T-helper 2 cell treated with Interferon-gamma antibody and Interleukin-4, amounts not matched to agents 5 μg/mL and 100 μg/mL, for 36 hours (primary cell): ENCODE measurements around the gene MED13.

Source experiments
- DNase-seq: peaks from one replicate; pipeline ENCODE4 v3.0.0; 2021; ENCODE audit warnings: low spot score
- H3K27ac Mint-ChIP-seq: one replicate; pipeline ENCODE4 v1.8.0; 2021; ENCODE audit warnings: mild to moderate bottlenecking, mixed read lengths
- H3K27me3 Mint-ChIP-seq: one replicate; pipeline ENCODE4 v1.8.0; 2021; ENCODE audit warnings: low read depth, mixed read lengths
- H3K36me3 Mint-ChIP-seq: one replicate; pipeline ENCODE4 v1.8.0; 2021; ENCODE audit warnings: low read depth, mixed read lengths
- H3K4me1 Mint-ChIP-seq: one replicate; pipeline ENCODE4 v1.8.0; 2021; ENCODE audit warnings: low read depth, mixed read lengths
- H3K4me3 Mint-ChIP-seq: one replicate; pipeline ENCODE4 v1.8.0; 2022; ENCODE audit warnings: mild to moderate bottlenecking, moderate library complexity, mixed read lengths
- H3K9me3 Mint-ChIP-seq: one replicate; pipeline ENCODE4 v1.8.0; 2021; ENCODE audit warnings: mixed read lengths

Gene MED13

DNA sequence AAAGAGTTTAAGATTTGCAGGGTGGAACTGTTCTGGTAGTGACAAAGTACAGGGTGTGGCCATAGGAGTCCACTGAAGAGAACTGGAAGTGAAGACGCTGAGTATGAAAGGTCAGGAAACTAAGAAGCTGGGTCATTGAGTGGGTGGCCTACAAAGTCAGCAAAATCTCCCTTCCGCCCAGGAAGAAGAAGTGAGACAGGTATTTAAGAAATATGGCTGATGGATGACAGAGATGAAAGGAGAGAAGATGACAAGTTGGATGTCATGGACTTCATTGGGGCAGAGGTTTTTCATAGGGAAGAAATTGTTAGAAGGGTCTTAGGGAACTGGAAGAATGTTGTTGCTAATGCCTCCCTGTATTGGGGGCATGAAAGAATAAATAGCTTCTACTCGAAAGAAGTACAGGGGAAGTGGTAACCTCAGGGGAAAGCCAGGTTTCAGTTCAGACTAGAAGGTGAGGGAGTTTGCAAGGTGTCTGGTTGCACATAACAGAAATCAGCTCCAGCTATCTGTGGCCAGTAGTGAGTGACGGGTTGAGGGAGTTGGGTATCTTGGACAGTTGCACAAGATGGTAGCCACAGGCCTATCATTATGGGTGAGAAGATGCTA lies 33.6 kb upstream of the MED13 start:
- no peak for DNase-seq
- Mint-ChIP-seq H3K27me3 (no peaks in the 10 kb centered on the region), H3K36me3 (no peaks in the 10 kb centered on the region), H3K27ac (peak overlapping the region; percentile 33), H3K4me1 (peaks cover 14% of the 10 kb centered on the region), H3K9me3 (no peaks in the 10 kb centered on the region), H3K4me3 (peak overlapping the region; percentile 2)

DNA sequence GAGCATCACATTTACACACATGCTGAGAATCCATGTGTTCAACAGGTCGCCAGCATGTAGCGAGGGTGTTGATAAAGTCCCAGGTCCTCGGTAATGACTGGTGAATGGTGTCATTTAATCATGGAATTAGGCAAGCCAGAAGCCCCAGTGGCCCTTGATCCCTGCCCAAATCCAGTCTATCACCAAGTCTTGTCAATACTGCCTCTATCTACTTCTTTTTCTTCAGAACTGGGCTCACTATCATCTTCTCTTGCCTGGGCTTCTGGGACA lies 31.3 kb upstream of the MED13 start:
- Mint-ChIP-seq H3K27ac (no peak overlapping the region), H3K9me3 (no peaks in the 10 kb centered on the region), H3K27me3 (no peaks in the 10 kb centered on the region), H3K4me3 (no peak overlapping the region), H3K36me3 (no peaks in the 10 kb centered on the region), H3K4me1 (peaks cover 18% of the 10 kb centered on the region)
- DNase-seq = no peak

DNA sequence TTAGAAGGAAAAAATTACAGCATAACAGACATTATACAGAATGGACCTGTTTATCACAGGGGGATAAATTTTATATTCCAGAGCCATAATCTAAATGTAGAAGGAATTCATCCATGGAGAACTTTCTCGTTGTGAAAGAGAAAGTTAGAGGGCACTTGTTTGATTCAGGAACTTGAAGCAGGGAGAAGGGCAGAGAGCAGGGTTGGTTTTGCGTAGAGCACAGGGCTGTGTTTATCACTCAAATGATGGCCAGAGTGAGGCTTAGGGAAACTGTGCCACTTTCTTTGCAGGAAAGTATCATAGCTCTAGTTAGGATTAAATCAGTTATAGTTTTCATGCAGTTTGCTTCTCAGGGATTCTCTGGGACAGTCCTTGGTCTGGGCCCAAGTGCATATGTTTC lies 29.1 kb upstream of the MED13 start:
- no peak for DNase-seq
- no peak overlapping the region for H3K27ac Mint-ChIP-seq
- H3K27me3 Mint-ChIP-seq = no peaks in the 10 kb centered on the region
- H3K4me3 Mint-ChIP-seq = no peak overlapping the region
- H3K4me1 Mint-ChIP-seq = peaks cover 18% of the 10 kb centered on the region
- H3K36me3 Mint-ChIP-seq = no peaks in the 10 kb centered on the region
- no peaks in the 10 kb centered on the region for H3K9me3 Mint-ChIP-seq

DNA sequence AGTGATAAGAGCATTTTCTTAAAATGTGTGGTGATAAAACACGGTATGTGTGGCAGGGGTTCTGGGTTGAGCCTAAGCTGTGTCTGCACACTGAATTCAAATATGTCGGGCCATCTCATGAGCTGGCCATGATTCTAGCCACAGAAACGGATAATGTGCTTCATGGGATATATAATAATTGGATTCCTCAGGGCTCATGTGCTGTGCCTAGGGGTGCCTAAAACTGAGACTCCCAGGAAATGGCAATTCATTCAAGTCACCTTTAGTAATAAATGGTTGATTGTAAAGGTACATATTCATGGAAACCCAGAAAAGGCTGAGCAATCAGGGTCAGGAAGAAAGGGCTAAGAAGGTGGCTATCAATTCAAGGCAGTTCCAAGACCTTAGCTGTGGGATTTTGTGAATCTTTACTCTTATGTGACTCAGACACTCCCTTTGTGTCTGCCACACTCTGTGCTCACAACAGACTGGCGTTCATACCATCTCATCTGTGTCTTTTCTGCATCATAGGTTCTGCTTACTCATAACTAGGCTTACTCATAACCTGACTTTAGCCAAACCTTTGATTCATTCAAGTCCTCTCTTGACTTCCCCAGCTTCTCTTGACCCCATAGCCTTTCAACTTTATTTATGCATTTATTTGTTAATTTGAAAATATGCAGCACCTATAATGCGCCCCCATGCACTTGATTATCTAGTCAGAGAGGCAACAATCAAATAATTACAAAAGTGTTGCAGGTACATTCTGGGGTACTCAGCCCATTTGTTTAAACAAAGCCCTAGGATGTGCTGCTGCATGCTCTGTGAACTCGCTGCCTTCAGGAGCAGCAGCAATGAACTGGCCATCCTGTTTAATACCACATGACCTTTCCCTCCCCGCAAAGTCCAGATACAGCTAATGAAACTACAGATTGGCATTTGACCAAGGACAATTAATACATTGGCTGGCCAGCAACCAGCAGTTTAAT lies 28.4 kb upstream of the MED13 start:
- no peaks in the 10 kb centered on the region for H3K36me3 Mint-ChIP-seq
- H3K4me3 Mint-ChIP-seq = no peak overlapping the region
- DNase-seq = peak; percentile 56
- peaks cover 11% of the 10 kb centered on the region for H3K4me1 Mint-ChIP-seq
- H3K27ac Mint-ChIP-seq = no peak overlapping the region
- H3K27me3 Mint-ChIP-seq = no peaks in the 10 kb centered on the region
- H3K9me3 Mint-ChIP-seq = no peaks in the 10 kb centered on the region

DNA sequence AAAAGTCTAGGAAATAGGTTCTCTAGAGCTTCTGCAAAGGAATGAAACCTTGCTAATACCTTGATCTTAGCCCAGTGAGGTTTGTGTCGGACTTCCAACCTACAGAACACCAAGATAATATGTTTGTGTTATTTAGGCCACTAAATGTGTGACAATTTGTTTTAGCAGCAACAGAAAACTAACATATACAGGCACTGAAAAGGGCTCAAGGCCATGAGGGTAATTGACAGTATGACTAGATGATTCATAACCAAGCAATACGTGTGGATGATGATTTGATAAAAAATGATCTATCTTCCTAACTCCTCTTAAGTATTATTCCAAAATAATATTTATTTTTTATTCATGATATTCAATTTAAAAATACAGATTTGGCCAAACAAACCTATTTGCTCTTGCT lies 27.7 kb upstream of the MED13 start:
- no peaks in the 10 kb centered on the region for H3K27me3 Mint-ChIP-seq
- H3K4me1 Mint-ChIP-seq = peaks cover 9% of the 10 kb centered on the region
- no peak overlapping the region for H3K4me3 Mint-ChIP-seq
- H3K27ac Mint-ChIP-seq = no peak overlapping the region
- H3K9me3 Mint-ChIP-seq = no peaks in the 10 kb centered on the region
- H3K36me3 Mint-ChIP-seq = no peaks in the 10 kb centered on the region
- DNase-seq = no peak

DNA sequence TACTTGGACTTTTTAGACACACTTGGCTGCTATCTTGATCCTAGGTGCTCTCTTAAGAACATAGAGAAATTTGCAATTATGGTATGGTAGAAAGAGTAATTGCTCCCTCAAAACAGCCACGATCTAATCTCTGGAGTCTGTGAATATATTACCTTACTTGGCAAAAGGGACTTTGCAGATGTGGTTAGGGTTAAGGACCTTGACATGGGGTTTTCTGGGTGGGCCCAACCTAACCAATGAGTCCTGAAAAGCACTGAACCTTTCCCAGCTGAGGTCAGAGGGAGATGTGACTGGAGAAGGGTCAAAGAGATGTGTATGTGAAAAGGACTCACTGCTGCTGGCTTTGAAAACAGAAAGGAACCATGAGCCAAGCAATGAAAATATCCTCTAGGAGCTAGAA lies 26.7 kb upstream of the MED13 start:
- H3K27me3 Mint-ChIP-seq = no peaks in the 10 kb centered on the region
- no peak for DNase-seq
- H3K36me3 Mint-ChIP-seq = no peaks in the 10 kb centered on the region
- peaks cover 9% of the 10 kb centered on the region for H3K4me1 Mint-ChIP-seq
- H3K9me3 Mint-ChIP-seq = no peaks in the 10 kb centered on the region
- H3K4me3 Mint-ChIP-seq = no peak overlapping the region
- no peak overlapping the region for H3K27ac Mint-ChIP-seq

DNA sequence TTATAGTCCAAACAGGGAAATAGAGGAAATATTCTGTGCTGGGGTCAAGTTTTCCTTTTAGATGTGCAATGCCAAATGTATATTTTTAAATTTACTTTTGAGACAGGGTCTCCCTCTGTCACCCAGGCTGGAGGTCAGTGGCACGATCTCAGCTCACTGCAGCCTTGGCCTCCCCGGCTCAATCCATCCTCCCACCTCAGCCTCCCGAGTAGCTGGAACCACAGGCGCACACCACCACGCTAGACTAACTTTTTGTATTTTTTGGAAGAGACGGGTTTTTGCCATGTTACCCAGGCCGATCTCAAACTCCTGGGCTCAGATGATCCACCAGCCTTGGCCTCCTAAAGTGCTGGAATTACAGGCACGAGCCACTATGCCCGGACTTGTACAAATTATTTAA lies 25.8 kb upstream of the MED13 start:
- Mint-ChIP-seq H3K9me3 (no peaks in the 10 kb centered on the region), H3K4me3 (no peak overlapping the region), H3K4me1 (peaks cover 12% of the 10 kb centered on the region), H3K27ac (no peak overlapping the region), H3K27me3 (peaks cover 2% of the 10 kb centered on the region), H3K36me3 (no peaks in the 10 kb centered on the region)
- no peak for DNase-seq

DNA sequence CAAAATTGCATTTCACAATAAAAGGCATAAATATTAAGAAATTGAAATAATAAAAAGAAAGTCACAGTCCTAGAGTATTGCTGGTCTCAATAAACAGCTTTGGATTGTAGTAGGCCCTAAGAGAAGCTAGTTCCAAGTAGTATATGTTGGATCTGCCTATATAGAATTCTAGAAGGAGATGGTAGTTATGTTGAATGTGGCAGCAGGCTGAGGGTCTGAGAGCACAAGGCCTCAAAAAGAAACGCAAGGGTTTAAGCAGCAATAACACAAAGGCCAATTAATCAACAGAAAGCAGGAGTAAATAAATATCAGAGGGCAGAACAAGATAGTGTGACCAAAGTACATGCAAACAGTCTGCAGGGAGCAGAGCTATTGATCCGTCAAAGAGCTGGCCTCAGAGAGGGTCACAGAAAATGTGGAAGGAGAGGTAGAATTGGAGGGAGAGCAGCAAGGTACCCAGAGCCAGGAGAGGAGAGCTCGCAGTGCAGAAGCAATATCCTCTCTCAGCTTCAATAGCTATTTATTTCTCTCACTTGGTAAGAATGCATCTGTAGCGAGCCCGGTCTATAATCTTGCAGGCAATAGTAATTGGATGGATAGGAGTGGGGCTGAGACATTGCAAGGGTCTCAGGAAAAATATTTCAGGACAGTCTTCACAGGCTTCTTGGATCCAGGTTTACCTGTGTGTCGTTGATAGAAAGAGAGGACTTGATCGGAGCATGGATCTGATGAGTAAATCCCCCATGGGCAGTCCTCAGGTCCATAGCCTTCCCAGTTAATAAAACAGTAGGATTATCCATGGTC lies 25.1 kb upstream of the MED13 start:
- no peak overlapping the region for H3K4me3 Mint-ChIP-seq
- no peaks in the 10 kb centered on the region for H3K36me3 Mint-ChIP-seq
- no peak overlapping the region for H3K27ac Mint-ChIP-seq
- H3K27me3 Mint-ChIP-seq = peaks cover 2% of the 10 kb centered on the region
- DNase-seq = no peak
- H3K9me3 Mint-ChIP-seq = no peaks in the 10 kb centered on the region
- peaks cover 18% of the 10 kb centered on the region for H3K4me1 Mint-ChIP-seq

DNA sequence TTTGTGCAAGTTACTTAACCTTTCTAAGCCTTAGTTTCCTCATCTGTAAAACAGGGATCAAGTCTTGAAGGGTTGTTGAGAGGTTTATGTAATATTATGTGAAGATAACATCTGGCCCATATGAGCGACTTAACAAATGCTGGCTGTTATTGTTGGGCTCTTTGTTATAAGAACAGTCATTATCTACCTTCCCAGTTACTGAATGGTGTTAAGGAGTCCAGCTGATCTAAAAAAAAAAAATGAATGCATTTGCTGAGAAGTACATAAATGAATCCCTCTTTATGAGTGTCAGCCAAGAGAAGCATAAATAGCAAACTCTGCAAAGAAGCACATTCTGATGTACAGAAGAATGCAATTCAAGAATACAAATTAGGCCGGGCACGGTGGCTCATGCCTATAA lies 24.3 kb upstream of the MED13 start:
- Mint-ChIP-seq H3K9me3 (no peaks in the 10 kb centered on the region), H3K36me3 (no peaks in the 10 kb centered on the region), H3K27ac (no peak overlapping the region), H3K4me1 (peaks cover 21% of the 10 kb centered on the region), H3K27me3 (peaks cover 2% of the 10 kb centered on the region), H3K4me3 (no peak overlapping the region)
- DNase-seq = no peak

DNA sequence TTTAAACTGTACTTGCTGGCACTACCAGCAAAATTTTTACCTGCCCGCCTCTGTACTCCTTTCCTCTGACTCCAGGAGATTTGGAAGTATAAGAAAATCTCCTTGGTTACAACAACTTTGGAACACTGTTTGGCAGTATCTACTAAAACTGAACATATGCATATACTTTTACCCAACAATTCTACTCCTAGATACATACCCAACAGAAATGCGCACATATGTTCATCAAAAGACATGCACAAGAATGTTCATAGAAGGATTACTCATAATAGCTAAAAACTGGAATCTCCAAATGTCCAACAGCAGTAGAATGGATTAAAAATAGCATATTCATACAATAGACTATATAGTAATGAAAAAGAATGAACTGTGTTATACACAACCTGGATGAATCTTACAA lies 21.7 kb upstream of the MED13 start:
- Mint-ChIP-seq H3K4me3 (no peak overlapping the region), H3K27ac (no peak overlapping the region), H3K4me1 (peaks cover 14% of the 10 kb centered on the region), H3K9me3 (no peaks in the 10 kb centered on the region), H3K27me3 (peaks cover 2% of the 10 kb centered on the region), H3K36me3 (no peaks in the 10 kb centered on the region)
- no peak for DNase-seq

DNA sequence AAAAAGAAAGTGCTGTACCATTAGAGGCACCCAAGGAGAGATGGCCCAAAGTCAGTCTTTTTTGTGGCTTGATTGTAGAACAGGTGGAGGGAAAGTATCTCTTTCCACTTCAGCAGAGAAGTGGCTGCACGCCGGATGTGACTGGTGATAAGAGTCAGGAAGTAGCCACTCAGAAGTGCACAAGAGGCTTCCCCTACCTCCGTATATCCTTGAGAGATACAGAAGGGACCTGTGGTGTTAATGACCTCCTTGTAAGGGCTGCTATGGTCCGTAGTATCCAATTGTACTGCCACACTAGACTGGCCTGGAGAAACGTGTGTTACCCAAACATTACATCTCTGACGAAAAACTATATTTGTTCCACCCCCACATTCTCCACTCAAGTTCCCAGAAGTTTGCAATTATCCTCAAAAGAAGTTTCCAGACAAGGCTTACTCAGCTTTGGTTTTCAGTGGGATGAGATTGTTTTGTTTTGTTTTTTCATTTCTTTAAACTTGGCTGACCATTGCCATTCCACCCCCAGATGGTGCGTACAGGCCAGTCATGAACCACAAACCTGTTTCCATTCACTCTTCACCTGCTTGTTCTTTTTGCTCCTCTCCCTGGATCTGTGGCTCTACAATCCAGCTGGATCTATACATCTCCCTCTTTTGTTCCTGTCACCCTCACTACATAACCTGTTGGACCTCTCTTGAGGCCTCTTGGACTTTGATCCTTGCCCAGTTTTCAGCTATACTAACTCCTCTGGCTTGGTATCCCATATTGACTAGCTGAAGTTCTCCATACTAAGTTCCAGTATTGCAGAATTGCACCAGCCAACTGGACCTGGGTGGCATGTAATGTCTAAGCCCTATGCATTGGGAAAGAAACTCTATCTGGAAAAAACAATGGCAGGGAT lies 20.7 kb upstream of the MED13 start:
- H3K4me3 Mint-ChIP-seq = no peak overlapping the region
- peak; percentile 9 for DNase-seq
- peaks cover 14% of the 10 kb centered on the region for H3K4me1 Mint-ChIP-seq
- no peaks in the 10 kb centered on the region for H3K36me3 Mint-ChIP-seq
- H3K27me3 Mint-ChIP-seq = peaks cover 2% of the 10 kb centered on the region
- no peaks in the 10 kb centered on the region for H3K9me3 Mint-ChIP-seq
- H3K27ac Mint-ChIP-seq = no peak overlapping the region

DNA sequence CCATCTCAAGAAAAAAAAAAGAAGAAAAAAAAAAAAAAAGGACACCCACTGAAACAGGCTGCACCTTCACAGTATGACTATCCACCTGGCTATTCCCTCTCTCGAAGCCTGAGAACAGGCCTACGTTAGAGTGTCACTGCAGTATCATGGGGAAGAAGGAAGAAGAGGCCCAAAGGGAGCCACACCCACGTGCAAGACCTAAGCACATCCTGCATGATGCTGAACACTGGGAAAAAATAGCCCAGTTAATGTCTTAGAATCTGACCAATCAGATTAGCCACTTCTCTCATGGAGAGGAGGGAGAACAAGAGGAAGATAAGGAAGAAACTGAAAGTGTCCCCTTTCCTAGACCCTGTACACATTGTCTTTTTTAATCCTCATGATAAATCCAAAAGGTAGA lies 19.5 kb upstream of the MED13 start:
- no peaks in the 10 kb centered on the region for H3K36me3 Mint-ChIP-seq
- H3K27me3 Mint-ChIP-seq = peaks cover 11% of the 10 kb centered on the region
- no peaks in the 10 kb centered on the region for H3K9me3 Mint-ChIP-seq
- peak overlapping the region; percentile 77 for H3K27ac Mint-ChIP-seq
- H3K4me1 Mint-ChIP-seq = peaks cover 14% of the 10 kb centered on the region
- H3K4me3 Mint-ChIP-seq = no peak overlapping the region
- no peak for DNase-seq

DNA sequence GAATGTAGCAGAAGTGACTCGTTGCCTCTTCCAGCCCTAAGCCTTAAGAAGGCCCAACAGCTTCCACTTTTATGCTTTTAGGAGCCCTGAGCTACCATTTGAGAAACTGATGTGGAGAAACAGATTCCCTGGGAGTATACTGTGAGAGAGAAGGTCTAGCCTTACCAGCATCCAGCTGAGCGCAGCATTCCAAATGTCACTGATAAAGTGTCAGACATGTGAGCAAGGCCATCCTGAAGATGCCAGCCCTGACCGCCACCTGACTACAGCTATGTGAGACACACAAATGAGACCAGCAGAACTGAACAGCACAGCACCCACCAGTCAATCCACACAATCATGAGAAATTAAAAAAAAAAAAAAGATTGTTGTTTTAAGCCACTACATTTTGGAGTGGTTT lies 18.6 kb upstream of the MED13 start:
- peaks cover 14% of the 10 kb centered on the region for H3K4me1 Mint-ChIP-seq
- H3K4me3 Mint-ChIP-seq = no peak overlapping the region
- H3K27ac Mint-ChIP-seq = no peak overlapping the region
- DNase-seq = no peak
- peaks cover 18% of the 10 kb centered on the region for H3K27me3 Mint-ChIP-seq
- H3K9me3 Mint-ChIP-seq = no peaks in the 10 kb centered on the region
- no peaks in the 10 kb centered on the region for H3K36me3 Mint-ChIP-seq
